H9 (cell line): ENCODE results near the gene P2RY14. TPM values are rescaled to one million over a fixed set of nuclear protein-coding genes. Genes with fewer than 3 reads are reported as not detected.

ENCODE experiments used
- DNase-seq: peaks from one replicate; pipeline ENCODE4 v3.0.0-alpha.2; 2017
- H2AFZ ChIP-seq: one replicate; pipeline ENCODE4 v1.6.1; 2013; ENCODE audit warnings: mild to moderate bottlenecking, low read length, control low read depth, moderate library complexity
- H2AK5ac ChIP-seq: 2 replicates; pipeline ENCODE4 v1.6.1; 2013; ENCODE audit warnings: low read length, control low read depth, mixed read lengths; ENCODE audit not compliant: insufficient read length
- H2BK120ac ChIP-seq: one replicate; pipeline ENCODE4 v1.6.1; 2013; ENCODE audit warnings: low read depth, mild to moderate bottlenecking, low read length, control low read depth, inconsistent platforms; ENCODE audit not compliant: poor library complexity, severe bottlenecking
- H2BK12ac ChIP-seq: 2 replicates; pipeline ENCODE4 v1.6.1; 2013; ENCODE audit warnings: low read length, control low read depth, mixed read lengths, low read depth; ENCODE audit not compliant: insufficient read length
- H2BK15ac ChIP-seq: 2 replicates; pipeline ENCODE4 v1.6.1; 2013; ENCODE audit warnings: low read depth, low read length, control low read depth
- H2BK20ac ChIP-seq: one replicate; pipeline ENCODE4 v1.6.1; 2013; ENCODE audit warnings: low read depth, mild to moderate bottlenecking, low read length, control low read depth, inconsistent platforms; ENCODE audit not compliant: poor library complexity, severe bottlenecking
- H2BK5ac ChIP-seq: 2 replicates; pipeline ENCODE4 v1.6.1; 2013; ENCODE audit warnings: low read length, control low read depth, mixed read lengths; ENCODE audit not compliant: insufficient read length
- H3K14ac ChIP-seq: 2 replicates; pipeline ENCODE4 v1.6.1; 2013; ENCODE audit warnings: low read length, control low read depth; ENCODE audit not compliant: insufficient read depth
- H3K18ac ChIP-seq: 2 replicates; pipeline ENCODE4 v1.6.1; 2013; ENCODE audit warnings: low read depth, mild to moderate bottlenecking, mixed read lengths, low read length, control low read depth; ENCODE audit not compliant: insufficient read length
- H3K23ac ChIP-seq: 2 replicates; pipeline ENCODE4 v1.6.1; 2013; ENCODE audit warnings: low read length, control low read depth, mixed read lengths, low read depth; ENCODE audit not compliant: insufficient read length
- H3K23me2 ChIP-seq: 2 replicates; pipeline ENCODE4 v1.6.1; 2013; ENCODE audit warnings: low read depth, mild to moderate bottlenecking, mixed read lengths, low read length, control low read depth; ENCODE audit not compliant: insufficient read length, poor library complexity, severe bottlenecking
- H3K27ac ChIP-seq: 2 replicates; pipeline ENCODE4 v1.5.1; 2013; ENCODE audit warnings: low read length, control low read depth, mixed read lengths, low read depth; ENCODE audit not compliant: insufficient read length
- H3K27me3 ChIP-seq: 2 replicates; pipeline ENCODE4 v1.6.1; 2013; ENCODE audit warnings: low read length, control low read depth, inconsistent platforms; ENCODE audit not compliant: insufficient read depth
- H3K4ac ChIP-seq: 2 replicates; pipeline ENCODE4 v1.6.1; 2013; ENCODE audit warnings: low read depth, mild to moderate bottlenecking, control low read depth, inconsistent platforms, low read length, moderate library complexity
- H3K4me1 ChIP-seq: 2 replicates; pipeline ENCODE4 v1.6.1; 2013; ENCODE audit warnings: low read length, control low read depth, inconsistent platforms; ENCODE audit not compliant: insufficient read depth
- H3K4me2 ChIP-seq: 2 replicates; pipeline ENCODE4 v1.6.1; 2013; ENCODE audit warnings: low read length, control low read depth, mixed read lengths; ENCODE audit not compliant: insufficient read length, insufficient read depth
- H3K56ac ChIP-seq: 2 replicates; pipeline ENCODE4 v1.6.1; 2013; ENCODE audit warnings: low read depth, mild to moderate bottlenecking, mixed read lengths, low read length, control low read depth; ENCODE audit not compliant: insufficient read length
- H3K79me1 ChIP-seq: 2 replicates; pipeline ENCODE4 v1.6.1; 2013; ENCODE audit warnings: low read depth, mild to moderate bottlenecking, moderate library complexity, low read length, control low read depth, inconsistent platforms; ENCODE audit not compliant: insufficient read depth, poor library complexity, severe bottlenecking
- H3K79me2 ChIP-seq: 2 replicates; pipeline ENCODE4 v1.6.1; 2013; ENCODE audit warnings: low read length, control low read depth, inconsistent platforms; ENCODE audit not compliant: insufficient read depth
- H3K9ac ChIP-seq: 2 replicates; pipeline ENCODE4 v1.6.1; 2013; ENCODE audit warnings: low read length, control low read depth, mixed read lengths; ENCODE audit not compliant: insufficient read length; ENCODE audit errors: extremely low read depth
- H3K9me3 ChIP-seq: one replicate; pipeline ENCODE4 v1.6.1; 2013; ENCODE audit warnings: low read depth, low read length, inconsistent platforms; ENCODE audit not compliant: control insufficient read depth
- H3T11ph ChIP-seq: one replicate; pipeline ENCODE4 v1.6.1; 2013; ENCODE audit warnings: mild to moderate bottlenecking, low read length, control low read depth, inconsistent platforms
- H4K20me1 ChIP-seq: one replicate; pipeline ENCODE4 v1.6.1; 2013; ENCODE audit not compliant: control insufficient read depth, insufficient read length, insufficient read depth
- H4K5ac ChIP-seq: 2 replicates; pipeline ENCODE4 v1.6.1; 2013; ENCODE audit warnings: low read depth, mild to moderate bottlenecking, mixed read lengths, low read length, control low read depth; ENCODE audit not compliant: insufficient read length
- H4K8ac ChIP-seq: replicated peaks from 2 replicates; pipeline ENCODE4 v1.6.1; 2013; ENCODE audit warnings: low read length, control low read depth, mixed read lengths, low read depth; ENCODE audit not compliant: insufficient read length
- H4K91ac ChIP-seq: 2 replicates; pipeline ENCODE4 v1.6.1; 2013; ENCODE audit warnings: low read depth, mild to moderate bottlenecking, moderate library complexity, mixed read lengths, low read length, control low read depth; ENCODE audit not compliant: insufficient read length
- H3K27ac Mint-ChIP-seq, 3 experiments: 2 replicates in 2 of 3; 3 replicates in 1 of 3; pipeline ENCODE4 v1.8.0; 2020 to 2021; ENCODE audit warnings: mixed read lengths in 3 of 3, mild to moderate bottlenecking in 1 of 3, moderate library complexity in 1 of 3
- H3K27me3 Mint-ChIP-seq: 2 replicates; pipeline ENCODE4 v1.8.0; 2021; ENCODE audit warnings: low read depth, mild to moderate bottlenecking, moderate library complexity, mixed read lengths
- H3K36me3 Mint-ChIP-seq, 3 experiments: 2 replicates in 2 of 3; 3 replicates in 1 of 3; pipeline ENCODE4 v1.8.0; 2020 to 2021; ENCODE audit warnings: low read depth in 3 of 3, mixed read lengths in 3 of 3; ENCODE audit not compliant: insufficient read depth in 1 of 3
- H3K4me1 Mint-ChIP-seq, 2 experiments: 2 replicates each; pipeline ENCODE4 v1.8.0; 2020; ENCODE audit warnings: mixed read lengths in 2 of 2
- H3K4me3 Mint-ChIP-seq, 2 experiments: 2 replicates in 1 of 2; 3 replicates in 1 of 2; pipeline ENCODE4 v1.8.0; 2020 to 2021; ENCODE audit warnings: mild to moderate bottlenecking in 2 of 2, mixed read lengths in 2 of 2, moderate library complexity in 1 of 2
- H3K9me3 Mint-ChIP-seq, 2 experiments: 2 replicates in 1 of 2; 3 replicates in 1 of 2; pipeline ENCODE4 v1.8.0; 2020; ENCODE audit warnings: mild to moderate bottlenecking in 2 of 2, mixed read lengths in 2 of 2, moderate library complexity in 1 of 2
- CTCF ChIP-seq: fragments of 200-600 bp; sonication (generic); conservative IDR thresholded peaks from 3 replicates; pipeline ENCODE4 v1.8.0; 2021; ENCODE audit warnings: antibody characterized with exemption, mild to moderate bottlenecking
- WGBS: extraction: QIAGEN DNeasy Blood & Tissue Kit; methylation state at CpG from one replicate; pipeline ENCODE4 v1.1.7; 2013; ENCODE audit warnings: missing lambda C conversion rate, low lambda C conversion rate, mixed read lengths; ENCODE audit not compliant: insufficient read length; ENCODE audit errors: extremely low coverage; 5-methylcytosine and 5-hydroxymethylcytosine counted together
- total RNA-seq: library from RNA; stranded (reverse); gene quantifications from 2 replicates; pipeline ENCODE4 v1.2.1, GENCODE V29; 2021

P2RY14 gene
- total RNA-seq, 1 experiment from 2014 or later = not detected

DNA sequence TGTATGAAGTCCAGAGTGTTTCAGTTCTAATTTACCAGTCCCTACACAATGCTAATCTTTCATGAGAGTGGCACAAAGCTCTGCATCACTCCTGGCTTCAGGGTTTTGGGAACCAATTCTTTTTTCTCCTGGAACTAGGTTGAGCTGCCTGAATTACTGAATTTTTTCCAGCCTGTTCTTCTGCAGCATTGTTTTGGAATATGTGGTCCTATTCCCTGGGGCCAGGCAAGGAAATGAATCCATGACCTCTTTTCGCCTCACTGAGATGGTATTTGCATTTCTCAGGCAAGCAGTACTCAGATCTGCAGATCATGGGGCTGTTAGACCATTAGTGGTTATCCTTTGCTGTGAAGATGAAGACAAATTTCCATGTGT is 49.7 kb downstream of the P2RY14 start:
- no peak overlapping the region for H3K14ac ChIP-seq
- H4K20me1 ChIP-seq = no peaks in the 10 kb centered on the region
- no peak overlapping the region for H2BK5ac ChIP-seq
- no peak overlapping the region for H3K56ac ChIP-seq
- no peak overlapping the region for H2BK12ac ChIP-seq
- WGBS = no CpG with 5 or more reads among the region's 1 CpG
- H3K4me1 Mint-ChIP-seq = peaks cover 27 to 29% of the 10 kb centered on the region in 2 experiments
- H3K4me1 ChIP-seq = peaks cover 7% of the 10 kb centered on the region; the same call in 1 of the 2 replicates
- no peak for DNase-seq
- no peaks in the 10 kb centered on the region for H3K27me3 ChIP-seq
- H3K23ac ChIP-seq = no peak overlapping the region
- H2AK5ac ChIP-seq = no peak overlapping the region
- H4K91ac ChIP-seq = no peak overlapping the region
- no peaks in the 10 kb centered on the region for H3K23me2 ChIP-seq
- no peak overlapping the region for H3K27ac ChIP-seq
- peak overlapping the region; percentile 54 to 84 (median 66); a peak in 3 of 7 replicates for H3K27ac Mint-ChIP-seq
- H3K79me1 ChIP-seq = no peaks in the 10 kb centered on the region
- H3K9me3 Mint-ChIP-seq = peaks cover 0 to 3% of the 10 kb centered on the region in 2 experiments; a peak in 1 of 5 replicates
- H3K4ac ChIP-seq = no peak overlapping the region
- no peak overlapping the region for H2BK120ac ChIP-seq
- TF ChIP-seq CTCF = no peak
- no peak overlapping the region for H4K5ac ChIP-seq
- no peak overlapping the region for H2BK20ac ChIP-seq
- no peak overlapping the region for H3K18ac ChIP-seq
- no peak overlapping the region for H2AFZ ChIP-seq
- H3K36me3 Mint-ChIP-seq = peaks cover 5 to 6% (median 6%) of the 10 kb centered on the region in 3 experiments; a peak in 5 of 7 replicates
- H3K79me2 ChIP-seq = no peaks in the 10 kb centered on the region
- no peak overlapping the region for H3K4me3 Mint-ChIP-seq
- no peak overlapping the region for H2BK15ac ChIP-seq
- H3K9ac ChIP-seq = no peak overlapping the region
- no peaks in the 10 kb centered on the region for H3K27me3 Mint-ChIP-seq
- H3K4me2 ChIP-seq = no peak overlapping the region
- no peak overlapping the region for H3T11ph ChIP-seq
- no peaks in the 10 kb centered on the region for H3K9me3 ChIP-seq
- no peak overlapping the region for H4K8ac ChIP-seq
